Astrocyte of the hippocampus (primary cell): Measurements from ENCODE around the gene PFKFB2.
A peak's percentile ranks its signal among the peaks of the same experiment; 100 is the strongest.

Source experiments
- DNase-seq: peaks from one replicate; pipeline ENCODE4 v3.0.0; 2011; ENCODE audit warnings: low read depth, low spot score

PFKFB2 gene

GRCh38 chr1:207067185-207067584, 14.1 kb downstream of the PFKFB2 start:
- no peak for DNase-seq

- no peak for DNase-seq
Observed at GRCh38 chr1:207067665-207068064, 14.6 kb downstream of the PFKFB2 start.

- DNase-seq: no peak
Observed at GRCh38 chr1:207069061-207069460, 16.0 kb downstream of the PFKFB2 start.

- DNase-seq: no peak
Observed at GRCh38 chr1:207069858-207070506, 16.9 kb downstream of the PFKFB2 start.

- no peak for DNase-seq
Observed at GRCh38 chr1:207070811-207071210, 17.7 kb downstream of the PFKFB2 start.

GRCh38 chr1:207071426-207071825, 18.4 kb downstream of the PFKFB2 start:
- DNase-seq: no peak

- DNase-seq: no peak
Observed at GRCh38 chr1:207072233-207072632, 19.2 kb downstream of the PFKFB2 start.

- DNase-seq: no peak
Observed at GRCh38 chr1:207073906-207074820, 21.1 kb downstream of the PFKFB2 start.

GRCh38 chr1:207076181-207076955, 23.3 kb downstream of the PFKFB2 start:
- DNase-seq: no peak

GRCh38 chr1:207077012-207077411, 23.9 kb downstream of the PFKFB2 start:
- no peak for DNase-seq

GRCh38 chr1:207077470-207078377, 24.6 kb downstream of the PFKFB2 start:
- DNase-seq: peak; percentile 88

GRCh38 chr1:207078578-207079132, 25.6 kb downstream of the PFKFB2 start:
- no peak for DNase-seq

GRCh38 chr1:207079706-207080241, 26.7 kb downstream of the PFKFB2 start:
- no peak for DNase-seq

- DNase-seq: no peak
Observed at GRCh38 chr1:207081088-207081487, 28.0 kb downstream of the PFKFB2 start.

- DNase-seq: no peak
Observed at GRCh38 chr1:207081806-207082205, 28.7 kb downstream of the PFKFB2 start.

- no peak for DNase-seq
Observed at GRCh38 chr1:207084232-207084631, 31.2 kb downstream of the PFKFB2 start.

GRCh38 chr1:207084701-207085180, 31.7 kb downstream of the PFKFB2 start:
- DNase-seq: peak; percentile 81

- DNase-seq: no peak
Observed at GRCh38 chr1:207085887-207086286, 32.8 kb downstream of the PFKFB2 start.

- DNase-seq: peak; percentile 29
Observed at GRCh38 chr1:207088161-207088560, 35.1 kb downstream of the PFKFB2 start.
